ENCODE measurements around the gene TBC1D30. TPM values are rescaled to one million over a fixed set of nuclear protein-coding genes. Genes with fewer than 3 reads are reported as not detected.

Gene TBC1D30
- polyA plus RNA-seq, 1 donor: 14.3 TPM

GRCh38 chr12:64858882-64859605 is 34.6 kb downstream of the TBC1D30 start:
- Histone ChIP-seq H3K9me3 (ENCODE audit: control insufficient read depth, low read depth, low read length) (no peaks in the 10 kb centered on the region), H3K4me1 (ENCODE audit: control insufficient read depth, insufficient read depth, low read length) (no peaks in the 10 kb centered on the region), H3K4me3 (ENCODE audit: low read length) (no peak overlapping the region), H3K36me3 (ENCODE audit: control insufficient read depth, insufficient read depth, low read length) (no peaks in the 10 kb centered on the region), H3K27ac (ENCODE audit: low read length) (no peak overlapping the region), H3K27me3 (ENCODE audit: control insufficient read depth, insufficient read depth, low read length) (no peaks in the 10 kb centered on the region)
- 80% methylated on average over 1 of the region's 4 CpGs for WGBS (ENCODE audit: insufficient coverage, low lambda C conversion rate)
- no peak for DNase-seq

- WGBS (ENCODE audit: insufficient coverage, low lambda C conversion rate): 92% methylated on average over 2 of the region's 4 CpGs
- Histone ChIP-seq H3K36me3 (ENCODE audit: control insufficient read depth, insufficient read depth, low read length) (no peaks in the 10 kb centered on the region), H3K9me3 (ENCODE audit: control insufficient read depth, low read depth, low read length) (no peaks in the 10 kb centered on the region), H3K27me3 (ENCODE audit: control insufficient read depth, insufficient read depth, low read length) (no peaks in the 10 kb centered on the region), H3K27ac (ENCODE audit: low read length) (no peak overlapping the region), H3K4me3 (ENCODE audit: low read length) (no peak overlapping the region), H3K4me1 (ENCODE audit: control insufficient read depth, insufficient read depth, low read length) (no peaks in the 10 kb centered on the region)
- no peak for DNase-seq
These were observed 36.1 kb downstream of the TBC1D30 start for GRCh38 chr12:64860446-64860998.

DNA sequence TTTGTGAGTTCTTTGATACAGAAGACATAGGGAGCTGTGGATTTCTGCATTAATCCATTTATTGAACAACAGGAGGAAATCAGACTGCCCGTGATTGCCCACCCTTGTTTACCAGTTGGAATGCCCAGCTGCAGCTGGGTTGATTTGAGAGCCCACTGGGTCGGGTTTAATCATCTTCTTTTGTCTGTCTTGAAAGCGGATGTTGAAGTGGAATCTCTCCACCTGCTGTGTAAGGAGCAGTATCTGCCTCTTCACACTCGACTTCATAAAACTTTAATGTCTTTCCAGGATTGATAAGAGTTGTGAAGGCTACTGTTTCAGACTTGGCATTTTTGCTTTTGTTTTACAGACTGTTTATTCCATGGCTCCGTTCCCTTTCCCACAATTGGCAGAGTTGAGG is 39.9 kb downstream of the TBC1D30 start:
- DNase-seq: no peak
- Histone ChIP-seq H3K36me3 (ENCODE audit: control insufficient read depth, insufficient read depth, low read length) (peaks cover 2% of the 10 kb centered on the region), H3K4me1 (ENCODE audit: control insufficient read depth, insufficient read depth, low read length) (no peaks in the 10 kb centered on the region), H3K9me3 (ENCODE audit: control insufficient read depth, low read depth, low read length) (no peaks in the 10 kb centered on the region), H3K4me3 (ENCODE audit: low read length) (no peak overlapping the region), H3K27ac (ENCODE audit: low read length) (no peak overlapping the region), H3K27me3 (ENCODE audit: control insufficient read depth, insufficient read depth, low read length) (no peaks in the 10 kb centered on the region)
- WGBS (ENCODE audit: insufficient coverage, low lambda C conversion rate): no CpG with 5 or more reads among the region's 5 CpGs

DNA sequence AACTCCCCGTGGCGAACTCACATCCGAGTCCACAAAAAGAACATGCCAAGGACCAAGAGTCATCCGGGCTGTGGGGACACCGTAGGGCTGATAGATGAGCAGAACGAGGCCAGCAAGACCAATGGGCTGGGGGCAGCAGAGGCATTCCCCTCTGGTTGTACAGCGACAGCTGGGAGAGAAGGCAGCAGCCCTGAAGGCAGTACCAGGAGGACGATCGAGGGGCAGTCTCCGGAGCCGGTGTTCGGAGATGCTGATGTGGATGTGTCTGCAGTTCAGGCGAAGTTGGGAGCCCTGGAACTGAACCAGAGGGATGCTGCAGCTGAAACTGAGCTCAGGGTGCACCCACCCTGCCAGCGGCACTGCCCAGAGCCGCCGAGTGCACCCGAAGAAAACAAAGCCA is 50.7 kb downstream of the TBC1D30 start:
- Histone ChIP-seq H3K27me3 (ENCODE audit: control insufficient read depth, insufficient read depth, low read length) (no peaks in the 10 kb centered on the region), H3K4me3 (ENCODE audit: low read length) (no peak overlapping the region), H3K4me1 (ENCODE audit: control insufficient read depth, insufficient read depth, low read length) (no peaks in the 10 kb centered on the region), H3K36me3 (ENCODE audit: control insufficient read depth, insufficient read depth, low read length) (peaks cover 21% of the 10 kb centered on the region), H3K27ac (ENCODE audit: low read length) (no peak overlapping the region), H3K9me3 (ENCODE audit: control insufficient read depth, low read depth, low read length) (no peaks in the 10 kb centered on the region)
- no peak for DNase-seq
- WGBS (ENCODE audit: insufficient coverage, low lambda C conversion rate): no CpG with 5 or more reads among the region's 17 CpGs

- DNase-seq: no peak
- no CpG with 5 or more reads among the region's 12 CpGs for WGBS (ENCODE audit: insufficient coverage, low lambda C conversion rate)
These were observed 52.1 kb downstream of the TBC1D30 start for GRCh38 chr12:64876388-64877071.

DNA sequence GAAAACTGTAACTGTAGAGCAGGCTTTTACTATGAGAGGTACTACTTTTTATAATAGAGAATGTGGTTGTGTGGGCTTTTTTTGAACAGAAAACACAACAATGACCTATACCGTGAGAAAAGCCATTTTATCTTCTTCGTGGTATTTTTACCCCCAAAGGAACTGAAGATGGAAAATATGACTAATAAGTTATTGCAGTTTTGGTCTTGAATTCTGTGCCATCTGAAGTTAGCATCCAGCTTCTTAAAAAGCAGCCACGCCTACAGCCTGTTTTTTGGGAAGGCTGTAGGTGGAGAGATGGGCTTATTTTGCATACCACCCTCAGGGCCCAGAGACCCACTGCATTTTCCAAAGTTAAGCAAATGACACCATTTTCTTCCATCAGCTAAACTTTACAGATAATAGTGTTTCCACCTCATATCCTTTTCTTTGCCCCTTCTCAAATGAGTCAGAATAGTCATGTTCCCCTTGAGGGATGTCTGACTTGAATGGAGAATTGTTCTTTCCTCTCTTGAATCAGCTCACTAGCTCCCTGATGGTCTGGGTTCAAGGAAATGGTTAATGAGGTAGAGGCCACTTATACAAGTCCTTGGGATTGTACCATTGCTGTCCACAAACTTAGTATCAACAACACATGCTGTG is 53.0 kb downstream of the TBC1D30 start:
- Histone ChIP-seq H3K36me3 (ENCODE audit: control insufficient read depth, insufficient read depth, low read length) (peaks cover 19% of the 10 kb centered on the region), H3K9me3 (ENCODE audit: control insufficient read depth, low read depth, low read length) (no peaks in the 10 kb centered on the region), H3K4me1 (ENCODE audit: control insufficient read depth, insufficient read depth, low read length) (no peaks in the 10 kb centered on the region), H3K4me3 (ENCODE audit: low read length) (no peak overlapping the region), H3K27me3 (ENCODE audit: control insufficient read depth, insufficient read depth, low read length) (no peaks in the 10 kb centered on the region), H3K27ac (ENCODE audit: low read length) (no peak overlapping the region)
- no peak for DNase-seq
- 95% methylated on average over 3 of the region's 3 CpGs for WGBS (ENCODE audit: insufficient coverage, low lambda C conversion rate)

More at GRCh38 chr12:64876388-64877071, 52.1 kb downstream of the TBC1D30 start:
- Histone ChIP-seq H3K27me3 (ENCODE audit: control insufficient read depth, insufficient read depth, low read length) (no peaks in the 10 kb centered on the region), H3K36me3 (ENCODE audit: control insufficient read depth, insufficient read depth, low read length) (peaks cover 19% of the 10 kb centered on the region), H3K4me3 (ENCODE audit: low read length) (no peak overlapping the region), H3K27ac (ENCODE audit: low read length) (no peak overlapping the region), H3K4me1 (ENCODE audit: control insufficient read depth, insufficient read depth, low read length) (no peaks in the 10 kb centered on the region), H3K9me3 (ENCODE audit: control insufficient read depth, low read depth, low read length) (no peaks in the 10 kb centered on the region)

- Histone ChIP-seq H3K36me3 (ENCODE audit: control insufficient read depth, insufficient read depth, low read length) (no peaks in the 10 kb centered on the region), H3K4me3 (ENCODE audit: low read length) (no peak overlapping the region), H3K9me3 (ENCODE audit: control insufficient read depth, low read depth, low read length) (no peaks in the 10 kb centered on the region), H3K27me3 (ENCODE audit: control insufficient read depth, insufficient read depth, low read length) (no peaks in the 10 kb centered on the region), H3K27ac (ENCODE audit: low read length) (no peak overlapping the region), H3K4me1 (ENCODE audit: control insufficient read depth, insufficient read depth, low read length) (no peaks in the 10 kb centered on the region)
- no peak for DNase-seq
- no CpG with 5 or more reads among the region's 3 CpGs for WGBS (ENCODE audit: insufficient coverage, low lambda C conversion rate)
These were observed 58.2 kb downstream of the TBC1D30 start for GRCh38 chr12:64882687-64883086.

- Histone ChIP-seq H3K4me3 (ENCODE audit: low read length) (no peak overlapping the region), H3K27me3 (ENCODE audit: control insufficient read depth, insufficient read depth, low read length) (no peaks in the 10 kb centered on the region), H3K27ac (ENCODE audit: low read length) (no peak overlapping the region), H3K4me1 (ENCODE audit: control insufficient read depth, insufficient read depth, low read length) (no peaks in the 10 kb centered on the region), H3K9me3 (ENCODE audit: control insufficient read depth, low read depth, low read length) (no peaks in the 10 kb centered on the region), H3K36me3 (ENCODE audit: control insufficient read depth, insufficient read depth, low read length) (no peaks in the 10 kb centered on the region)
- no CpG with 5 or more reads among the region's 17 CpGs for WGBS (ENCODE audit: insufficient coverage, low lambda C conversion rate)
- no peak for DNase-seq
These were observed 59.1 kb downstream of the TBC1D30 start for GRCh38 chr12:64883264-64884163.

- DNase-seq: no peak
- Histone ChIP-seq H3K27me3 (ENCODE audit: control insufficient read depth, insufficient read depth, low read length) (no peaks in the 10 kb centered on the region), H3K27ac (ENCODE audit: low read length) (no peak overlapping the region), H3K4me1 (ENCODE audit: control insufficient read depth, insufficient read depth, low read length) (no peaks in the 10 kb centered on the region), H3K36me3 (ENCODE audit: control insufficient read depth, insufficient read depth, low read length) (no peaks in the 10 kb centered on the region), H3K9me3 (ENCODE audit: control insufficient read depth, low read depth, low read length) (no peaks in the 10 kb centered on the region), H3K4me3 (ENCODE audit: low read length) (no peak overlapping the region)
- WGBS (ENCODE audit: insufficient coverage, low lambda C conversion rate): 86% methylated on average over 1 of the region's 3 CpGs
These were observed 59.7 kb downstream of the TBC1D30 start for GRCh38 chr12:64884164-64884542.

- Histone ChIP-seq H3K27me3 (ENCODE audit: control insufficient read depth, insufficient read depth, low read length) (no peaks in the 10 kb centered on the region), H3K36me3 (ENCODE audit: control insufficient read depth, insufficient read depth, low read length) (no peaks in the 10 kb centered on the region), H3K4me1 (ENCODE audit: control insufficient read depth, insufficient read depth, low read length) (no peaks in the 10 kb centered on the region), H3K9me3 (ENCODE audit: control insufficient read depth, low read depth, low read length) (no peaks in the 10 kb centered on the region), H3K4me3 (ENCODE audit: low read length) (no peak overlapping the region), H3K27ac (ENCODE audit: low read length) (no peak overlapping the region)
- DNase-seq: no peak
- WGBS (ENCODE audit: insufficient coverage, low lambda C conversion rate): 83% methylated on average over 3 of the region's 3 CpGs
These were observed 60.3 kb downstream of the TBC1D30 start for GRCh38 chr12:64884728-64885127.
